HepG2 (cell line): Measurements from ENCODE around the gene ALX3. TPM values are rescaled to one million over a fixed set of nuclear protein-coding genes. Genes with fewer than 3 reads are reported as not detected.
A peak's percentile ranks its signal among the peaks of the same experiment; 100 is the strongest.

Source experiments
- ATAC-seq: fragments of 200-7000 bp; cut with Tn5 transposase; 3 replicates; pipeline ENCODE4 v1.9.1; 2020; ENCODE audit warnings: mild to moderate bottlenecking, moderate library complexity
- BruUV-seq: library from RNA; stranded (reverse); fragments of 400-500 nt; replicated peaks from 2 replicates; lab custom pipeline; 2021; lab: Mats Ljungman, UMichigan
- CTCF ChIA-PET: fragments of 300-600 bp; formaldehyde crosslinking; extraction: SDS; loops from one replicate; lab custom pipeline; 2021; ENCODE audit warnings: low total read pairs, inconsistent platforms, low intra/inter-chr PET ratio; lab: Yijun Ruan, JAX
- POLR2A ChIA-PET: fragments of 350-600 bp; sonication (Branson Sonifier 250); formaldehyde crosslinking; loops from one replicate; lab custom pipeline; 2020; ENCODE audit warnings: antibody characterized with exemption, inconsistent platforms; lab: Yijun Ruan, JAX
- DNase-seq: peaks from one replicate; pipeline ENCODE4 v3.0.0-alpha.2; 2015; ENCODE audit warnings: low spot score
- FAIRE-seq: peaks from 3 replicates; lab custom pipeline; 2011; peaks lifted over from hg19 to GRCh38; lab: Jason Lieb, UNC
- H2AFZ ChIP-seq: one replicate; pipeline ENCODE4 v1.6.1; 2011; ENCODE audit warnings: low read length, inconsistent platforms
- H3K27ac ChIP-seq: fragments of 300-600 bp; 3 replicates; pipeline ENCODE4 v1.8.0; 2011; ENCODE audit warnings: mixed run types, mild to moderate bottlenecking, mixed read lengths, low read length, inconsistent platforms; ENCODE audit not compliant: insufficient read depth; ENCODE audit errors: extremely low read length
- H3K27me3 ChIP-seq, 2 experiments: fragments of 200-600 bp in 1 of 2; 2 replicates in 1 of 2; 3 replicates in 1 of 2; pipeline versions ENCODE4 v1.6.0 to v1.8.0; 2011; ENCODE audit warnings: low read length in 2 of 2, mild to moderate bottlenecking in 2 of 2, moderate library complexity in 2 of 2, inconsistent platforms in 1 of 2; ENCODE audit not compliant: insufficient read depth in 2 of 2, control insufficient read depth in 1 of 2
- H3K36me3 ChIP-seq, 2 experiments: fragments of 200-600 bp in 1 of 2; replicated peaks in 1 of 2; 2 replicates in 1 of 2; 3 replicates in 1 of 2; pipeline versions ENCODE4 v1.5.1 to v1.8.0; 2011; ENCODE audit warnings: low read length in 2 of 2, inconsistent platforms in 1 of 2; ENCODE audit not compliant: insufficient read depth in 2 of 2, control insufficient read depth in 1 of 2
- H3K4me1 ChIP-seq: 2 replicates; pipeline ENCODE4 v1.5.1; 2012; ENCODE audit warnings: low read length, inconsistent platforms; ENCODE audit not compliant: insufficient read depth
- H3K4me2 ChIP-seq: 2 replicates; pipeline ENCODE4 v1.6.0; 2011; ENCODE audit warnings: low read depth, low read length, inconsistent platforms
- H3K4me3 ChIP-seq, 3 experiments: fragments of 200-600 bp in 1 of 3; sonication (generic), shearing (Covaris generic) in 1 of 3; replicated peaks in 1 of 3; 2 replicates each; pipeline ENCODE4 v1.5.1; 2011 to 2016; ENCODE audit warnings: low read length in 3 of 3, inconsistent platforms in 2 of 3, low read depth in 2 of 3, mild to moderate bottlenecking in 2 of 3, control low read depth in 1 of 3, mixed read lengths in 1 of 3; ENCODE audit not compliant: insufficient read depth in 1 of 3
- H3K79me2 ChIP-seq: one replicate; pipeline ENCODE4 v1.6.1; 2011; ENCODE audit warnings: low read length, inconsistent platforms; ENCODE audit not compliant: insufficient read depth
- H3K9ac ChIP-seq: 2 replicates; pipeline ENCODE4 v1.6.0; 2011; ENCODE audit warnings: mild to moderate bottlenecking, low read depth, low read length, inconsistent platforms; ENCODE audit not compliant: insufficient read depth
- H3K9me3 ChIP-seq: 2 replicates; pipeline ENCODE4 v1.5.1; 2012; ENCODE audit warnings: mild to moderate bottlenecking, low read length
- H4K20me1 ChIP-seq: 2 replicates; pipeline ENCODE4 v1.6.0; 2011; ENCODE audit warnings: inconsistent platforms, mild to moderate bottlenecking, low read length, moderate library complexity; ENCODE audit not compliant: insufficient read depth
- IRX3 ChIP-seq: sonication (generic); formaldehyde crosslinking; IDR thresholded peaks from 2 replicates; pipeline ENCODE4 v1.8.1; 2023; ENCODE audit warnings: mild to moderate bottlenecking, low read depth, missing genetic modification reagents, borderline replicate concordance
- NR2F1 ChIP-seq, 2 experiments: fragments of 450-650 bp in 1 of 2; formaldehyde crosslinking in 1 of 2; IDR thresholded peaks; 2 replicates each; pipeline versions ENCODE4 v1.5.0 to v1.6.1; 2016 to 2020; ENCODE audit warnings: mild to moderate bottlenecking in 1 of 2, missing compliant biosample characterization in 1 of 2, missing genetic modification reagents in 1 of 2, moderate library complexity in 1 of 2
- NR2F6 ChIP-seq, 2 experiments: IDR thresholded peaks; 2 replicates each; pipeline ENCODE4 v1.6.1; 2016; ENCODE audit warnings: antibody characterized with exemption in 1 of 2, mild to moderate bottlenecking in 1 of 2
- RARA ChIP-seq: IDR thresholded peaks from 2 replicates; pipeline ENCODE4 v1.6.1; 2016; ENCODE audit warnings: missing genetic modification reagents, missing compliant biosample characterization
- ZNF263 ChIP-seq: sonication (generic); formaldehyde crosslinking; IDR thresholded peaks from 2 replicates; pipeline ENCODE4 v1.4.0; 2020; ENCODE audit warnings: missing genetic modification reagents
- ZNF768 ChIP-seq: sonication (generic); formaldehyde crosslinking; IDR thresholded peaks from 2 replicates; pipeline ENCODE4 v1.4.0; 2020; ENCODE audit warnings: missing genetic modification reagents
- WGBS: methylation state at CpG from one replicate; pipeline ENCODE4 v1.1.6; 2017; ENCODE audit warnings: low lambda C conversion rate; 5-methylcytosine and 5-hydroxymethylcytosine counted together
- in situ Hi-C: cut with HindIII; loops from 2 replicates; pipeline ENCODE4 v1.10.0; 2017; ENCODE audit warnings: low pct_unique_long_range_greater_than_20kb; ENCODE audit not compliant: extremely low pct_ligation_motif_present
- intact Hi-C: fragments of 100-400 bp; cut with micrococcal nuclease; formaldehyde crosslinking; loops from one replicate; pipeline ENCODE4 v1.10.0; 2022; ENCODE audit not compliant: unreplicated experiment
- polyA plus RNA-seq, 8 experiments: library from polyadenylated mRNA; depleted of rRNA in 3 of 8; stranded (reverse) in 7 of 8; unstranded in 1 of 8; fragments of >200 nt; fragmentation: Illumina TruSeq in 4 of 8; extraction: Trizol in 4 of 8; gene quantifications; 2 replicates each; pipeline versions ENCODE4 v1.2.1 to v1.2.3, GENCODE V29; 2011 to 2016; ENCODE audit warnings: low read depth in 4 of 8, missing spikeins in 1 of 8, mixed read lengths in 1 of 8; ENCODE audit not compliant: insufficient read depth in 1 of 8
- total RNA-seq, 5 experiments: library from RNA; depleted of rRNA; stranded (reverse); fragments of >200 nt; fragmentation: Illumina TruSeq; extraction: Trizol; gene quantifications; 2 replicates each; pipeline ENCODE4 v1.2.3, GENCODE V29; 2016; ENCODE audit warnings: low read depth in 1 of 5
- TF ChIP-seq, protein P1 (sequence below): sonication (generic); formaldehyde crosslinking; IDR thresholded peaks from 2 replicates; pipeline ENCODE4 v1.4.0; 2020; ENCODE audit warnings: missing genetic modification reagents, low read depth, mild to moderate bottlenecking, borderline replicate concordance
- TF ChIP-seq, protein P2 (sequence below): sonication (generic); formaldehyde crosslinking; IDR thresholded peaks from 2 replicates; pipeline ENCODE4 v1.4.0; 2020; ENCODE audit warnings: missing genetic modification reagents
- TF ChIP-seq, protein P3 (sequence below): IDR thresholded peaks from 2 replicates; pipeline ENCODE4 v1.4.0; 2020; ENCODE audit warnings: mild to moderate bottlenecking, missing genetic modification reagents
- TF ChIP-seq, protein P4 (sequence below): sonication (generic); formaldehyde crosslinking; IDR thresholded peaks from 2 replicates; pipeline ENCODE4 v1.4.0; 2020; ENCODE audit warnings: missing genetic modification reagents

ALX3 gene
- total and polyA plus RNA-seq, 2 of the 13 experiments (the other 11 are each of a cell fraction or from before 2014, with no cell fraction given): not detected

DNA sequence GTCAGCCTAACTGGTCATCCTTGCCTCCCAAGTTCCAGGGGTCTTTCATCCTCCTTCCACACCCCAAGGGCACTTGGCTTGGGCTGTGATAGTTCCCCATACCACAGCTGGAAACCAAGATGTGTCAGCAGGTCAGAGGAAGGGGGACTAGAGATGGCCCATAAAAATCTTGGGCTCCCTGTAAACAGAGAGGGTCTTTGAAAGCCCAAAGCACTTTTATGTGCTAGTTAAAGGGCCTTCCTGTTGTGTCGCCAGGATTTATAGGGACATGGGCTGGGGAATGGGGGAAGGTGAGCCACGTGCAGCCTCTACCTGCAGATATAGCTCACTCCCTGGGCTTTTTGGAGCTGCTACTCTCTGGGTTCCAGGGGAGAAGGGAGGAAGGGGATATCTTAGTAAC is 29.9 kb upstream of the ALX3 start (continued):
- TF ChIP-seq, protein P1, sequence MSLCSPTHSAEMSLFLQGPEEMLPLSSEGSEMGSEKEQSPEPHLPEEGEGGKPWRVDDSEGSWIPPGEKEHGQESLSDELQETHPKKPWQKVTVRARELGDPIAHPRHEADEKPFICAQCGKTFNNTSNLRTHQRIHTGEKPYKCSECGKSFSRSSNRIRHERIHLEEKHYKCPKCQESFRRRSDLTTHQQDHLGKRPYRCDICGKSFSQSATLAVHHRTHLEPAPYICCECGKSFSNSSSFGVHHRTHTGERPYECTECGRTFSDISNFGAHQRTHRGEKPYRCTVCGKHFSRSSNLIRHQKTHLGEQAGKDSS: no peak
- TF ChIP-seq IRX3 (CRISPR knock-in tag): no peak

DNA sequence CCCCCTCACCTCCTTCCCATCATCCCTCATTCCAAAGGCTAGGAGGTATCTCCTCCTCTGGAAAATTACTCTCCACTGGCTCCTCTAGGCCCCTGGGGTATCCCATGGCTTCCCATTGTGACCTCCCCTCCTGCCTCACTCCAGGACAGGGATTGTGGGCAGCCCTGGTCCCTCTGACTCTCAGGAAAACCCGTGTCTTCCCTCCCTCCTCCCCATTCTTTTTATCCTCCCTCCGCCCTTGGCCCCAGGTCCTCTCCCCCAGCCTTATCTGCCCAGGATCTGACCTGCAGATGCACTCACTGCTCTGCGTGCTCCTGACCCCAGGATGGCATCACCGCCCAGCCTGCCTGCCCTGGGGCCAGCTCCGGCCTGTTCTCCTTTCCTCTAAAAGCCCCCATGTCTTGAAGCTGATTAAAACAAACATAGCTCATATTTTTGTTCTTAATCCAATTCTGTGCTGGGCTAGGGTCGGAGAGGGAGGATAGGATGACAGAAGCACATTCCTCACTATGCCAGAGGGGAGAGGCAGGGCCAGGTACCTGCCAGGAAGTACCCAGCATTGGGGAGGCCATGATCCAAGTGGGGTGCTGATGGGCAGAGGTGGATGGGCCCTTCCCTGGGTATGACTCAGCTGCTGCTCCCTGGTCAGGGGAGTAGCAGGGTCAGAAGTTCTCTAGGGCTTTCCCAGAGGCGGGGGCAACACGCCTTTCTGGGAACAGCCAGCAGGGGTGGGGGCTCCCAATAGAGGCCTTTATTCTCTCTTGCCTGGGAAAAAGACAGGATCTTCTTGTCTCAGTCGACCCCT is 28.0 kb upstream of the ALX3 start:
- FAIRE-seq: no peak
- peak; percentile 66 for TF ChIP-seq NR2F6 (IDR thresholded peaks at IDR 0.05)
- peak; percentile 64 for TF ChIP-seq NR2F6 (CRISPR knock-in tag; IDR thresholded peaks at IDR 0.05)
- TF ChIP-seq, protein P2, sequence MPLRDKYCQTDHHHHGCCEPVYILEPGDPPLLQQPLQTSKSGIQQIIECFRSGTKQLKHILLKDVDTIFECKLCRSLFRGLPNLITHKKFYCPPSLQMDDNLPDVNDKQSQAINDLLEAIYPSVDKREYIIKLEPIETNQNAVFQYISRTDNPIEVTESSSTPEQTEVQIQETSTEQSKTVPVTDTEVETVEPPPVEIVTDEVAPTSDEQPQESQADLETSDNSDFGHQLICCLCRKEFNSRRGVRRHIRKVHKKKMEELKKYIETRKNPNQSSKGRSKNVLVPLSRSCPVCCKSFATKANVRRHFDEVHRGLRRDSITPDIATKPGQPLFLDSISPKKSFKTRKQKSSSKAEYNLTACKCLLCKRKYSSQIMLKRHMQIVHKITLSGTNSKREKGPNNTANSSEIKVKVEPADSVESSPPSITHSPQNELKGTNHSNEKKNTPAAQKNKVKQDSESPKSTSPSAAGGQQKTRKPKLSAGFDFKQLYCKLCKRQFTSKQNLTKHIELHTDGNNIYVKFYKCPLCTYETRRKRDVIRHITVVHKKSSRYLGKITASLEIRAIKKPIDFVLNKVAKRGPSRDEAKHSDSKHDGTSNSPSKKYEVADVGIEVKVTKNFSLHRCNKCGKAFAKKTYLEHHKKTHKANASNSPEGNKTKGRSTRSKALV (CRISPR knock-in tag): no peak
- TF ChIP-seq, protein P3, sequence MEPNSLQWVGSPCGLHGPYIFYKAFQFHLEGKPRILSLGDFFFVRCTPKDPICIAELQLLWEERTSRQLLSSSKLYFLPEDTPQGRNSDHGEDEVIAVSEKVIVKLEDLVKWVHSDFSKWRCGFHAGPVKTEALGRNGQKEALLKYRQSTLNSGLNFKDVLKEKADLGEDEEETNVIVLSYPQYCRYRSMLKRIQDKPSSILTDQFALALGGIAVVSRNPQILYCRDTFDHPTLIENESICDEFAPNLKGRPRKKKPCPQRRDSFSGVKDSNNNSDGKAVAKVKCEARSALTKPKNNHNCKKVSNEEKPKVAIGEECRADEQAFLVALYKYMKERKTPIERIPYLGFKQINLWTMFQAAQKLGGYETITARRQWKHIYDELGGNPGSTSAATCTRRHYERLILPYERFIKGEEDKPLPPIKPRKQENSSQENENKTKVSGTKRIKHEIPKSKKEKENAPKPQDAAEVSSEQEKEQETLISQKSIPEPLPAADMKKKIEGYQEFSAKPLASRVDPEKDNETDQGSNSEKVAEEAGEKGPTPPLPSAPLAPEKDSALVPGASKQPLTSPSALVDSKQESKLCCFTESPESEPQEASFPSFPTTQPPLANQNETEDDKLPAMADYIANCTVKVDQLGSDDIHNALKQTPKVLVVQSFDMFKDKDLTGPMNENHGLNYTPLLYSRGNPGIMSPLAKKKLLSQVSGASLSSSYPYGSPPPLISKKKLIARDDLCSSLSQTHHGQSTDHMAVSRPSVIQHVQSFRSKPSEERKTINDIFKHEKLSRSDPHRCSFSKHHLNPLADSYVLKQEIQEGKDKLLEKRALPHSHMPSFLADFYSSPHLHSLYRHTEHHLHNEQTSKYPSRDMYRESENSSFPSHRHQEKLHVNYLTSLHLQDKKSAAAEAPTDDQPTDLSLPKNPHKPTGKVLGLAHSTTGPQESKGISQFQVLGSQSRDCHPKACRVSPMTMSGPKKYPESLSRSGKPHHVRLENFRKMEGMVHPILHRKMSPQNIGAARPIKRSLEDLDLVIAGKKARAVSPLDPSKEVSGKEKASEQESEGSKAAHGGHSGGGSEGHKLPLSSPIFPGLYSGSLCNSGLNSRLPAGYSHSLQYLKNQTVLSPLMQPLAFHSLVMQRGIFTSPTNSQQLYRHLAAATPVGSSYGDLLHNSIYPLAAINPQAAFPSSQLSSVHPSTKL (CRISPR knock-in tag): peak; percentile 12; the same call in 1 of the 2 replicates
- TF ChIP-seq RARA (CRISPR knock-in tag): peak; percentile 68; the same call in 1 of the 2 replicates
- no peak; the same call in 1 of the 2 replicates for TF ChIP-seq ZNF768
- TF ChIP-seq, protein P4, sequence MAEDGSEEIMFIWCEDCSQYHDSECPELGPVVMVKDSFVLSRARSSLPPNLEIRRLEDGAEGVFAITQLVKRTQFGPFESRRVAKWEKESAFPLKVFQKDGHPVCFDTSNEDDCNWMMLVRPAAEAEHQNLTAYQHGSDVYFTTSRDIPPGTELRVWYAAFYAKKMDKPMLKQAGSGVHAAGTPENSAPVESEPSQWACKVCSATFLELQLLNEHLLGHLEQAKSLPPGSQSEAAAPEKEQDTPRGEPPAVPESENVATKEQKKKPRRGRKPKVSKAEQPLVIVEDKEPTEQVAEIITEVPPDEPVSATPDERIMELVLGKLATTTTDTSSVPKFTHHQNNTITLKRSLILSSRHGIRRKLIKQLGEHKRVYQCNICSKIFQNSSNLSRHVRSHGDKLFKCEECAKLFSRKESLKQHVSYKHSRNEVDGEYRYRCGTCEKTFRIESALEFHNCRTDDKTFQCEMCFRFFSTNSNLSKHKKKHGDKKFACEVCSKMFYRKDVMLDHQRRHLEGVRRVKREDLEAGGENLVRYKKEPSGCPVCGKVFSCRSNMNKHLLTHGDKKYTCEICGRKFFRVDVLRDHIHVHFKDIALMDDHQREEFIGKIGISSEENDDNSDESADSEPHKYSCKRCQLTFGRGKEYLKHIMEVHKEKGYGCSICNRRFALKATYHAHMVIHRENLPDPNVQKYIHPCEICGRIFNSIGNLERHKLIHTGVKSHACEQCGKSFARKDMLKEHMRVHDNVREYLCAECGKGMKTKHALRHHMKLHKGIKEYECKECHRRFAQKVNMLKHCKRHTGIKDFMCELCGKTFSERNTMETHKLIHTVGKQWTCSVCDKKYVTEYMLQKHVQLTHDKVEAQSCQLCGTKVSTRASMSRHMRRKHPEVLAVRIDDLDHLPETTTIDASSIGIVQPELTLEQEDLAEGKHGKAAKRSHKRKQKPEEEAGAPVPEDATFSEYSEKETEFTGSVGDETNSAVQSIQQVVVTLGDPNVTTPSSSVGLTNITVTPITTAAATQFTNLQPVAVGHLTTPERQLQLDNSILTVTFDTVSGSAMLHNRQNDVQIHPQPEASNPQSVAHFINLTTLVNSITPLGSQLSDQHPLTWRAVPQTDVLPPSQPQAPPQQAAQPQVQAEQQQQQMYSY (CRISPR knock-in tag): peak; percentile 58; the same call in 1 of the 2 replicates
- peak; percentile 36 to 45; a peak in 1 of 4 replicates for TF ChIP-seq NR2F1 (CRISPR knock-in tag; IDR thresholded peaks at IDR 0.05)
- TF ChIP-seq ZNF263: peak; percentile 70

More for the DNA sequence above, 28.0 kb upstream of the ALX3 start:
- intact Hi-C loops (no loop called here), in situ Hi-C loops (no loop called here)
- ATAC-seq (peak; percentile 46), DNase-seq (no peak)
- no peak overlapping the region for H3K27ac ChIP-seq
- no peaks in the 10 kb centered on the region for H3K9me3 ChIP-seq
- CTCF ChIA-PET: no interaction called here
- H2AFZ ChIP-seq: no peak overlapping the region
- 1% methylated on average over 9 of the region's 9 CpGs for WGBS
- no peaks in the 10 kb centered on the region for H3K36me3 ChIP-seq
- POLR2A ChIA-PET: interaction anchor here (1.0 kb wide), 1 partner anchor 64 kb away, joined by 3 read pairs; the partner anchor contains the start of gene STRIP1
- no peak overlapping the region for H3K9ac ChIP-seq
- peak overlapping the region; percentile 5; the same call in 1 of the 2 replicates for H3K4me2 ChIP-seq
- H3K79me2 ChIP-seq: no peaks in the 10 kb centered on the region
- H4K20me1 ChIP-seq: no peaks in the 10 kb centered on the region
- H3K4me1 ChIP-seq: peaks cover 18% of the 10 kb centered on the region
- BruUV-seq: no TSS peak
- H3K4me3 ChIP-seq: 0 out of 6 replicates have a peak overlapping the region, but pooled peaks of 1 of the 3 experiments have one; percentile 9
- H3K27me3 ChIP-seq: peaks cover 3 to 37% of the 10 kb centered on the region in 2 experiments
